SU-DHL-6 (cell line): ENCODE measurements around the gene WDR5B.
"Not testable (repeated sequence)": the region's sequence is repeated elsewhere in the genome, so short reads cannot be mapped to it uniquely, and the experiment has no call there.

ENCODE experiments used
- H2AFZ ChIP-seq: fragments of 200-600 bp; sonication (generic); 2 replicates; pipeline ENCODE4 v1.6.1; 2014; ENCODE audit warnings: low read depth, mild to moderate bottlenecking, moderate library complexity, mixed read lengths, antibody characterized with exemption, low read length; ENCODE audit not compliant: severe bottlenecking
- H3F3A ChIP-seq: fragments of 200-600 bp; shearing (Covaris generic); 2 replicates; pipeline ENCODE4 v1.6.0; 2016; ENCODE audit warnings: antibody characterized with exemption, mild to moderate bottlenecking; ENCODE audit not compliant: insufficient read depth
- H3K27ac ChIP-seq: fragments of 200-600 bp; sonication (generic); 2 replicates; pipeline ENCODE4 v1.5.1; 2016; ENCODE audit warnings: low read depth, mild to moderate bottlenecking, low read length, moderate library complexity, mixed read lengths
- H3K27me3 ChIP-seq: fragments of 200-600 bp; sonication (generic), shearing (Covaris generic); 2 replicates; pipeline ENCODE4 v1.6.0; 2014; ENCODE audit warnings: mild to moderate bottlenecking, low read length
- H3K36me3 ChIP-seq: fragments of 200-600 bp; sonication (generic); 2 replicates; pipeline ENCODE4 v1.6.1; 2014; ENCODE audit warnings: mild to moderate bottlenecking, low read length, mixed read lengths
- H3K4me2 ChIP-seq: fragments of 300-600, 200-600 bp; shearing (Covaris generic), sonication (generic); 2 replicates; pipeline ENCODE4 v1.6.0; 2014; ENCODE audit warnings: low read length, low read depth, mild to moderate bottlenecking; ENCODE audit not compliant: poor library complexity, severe bottlenecking
- H3K4me3 ChIP-seq: fragments of 200-600 bp; sonication (generic); 2 replicates; pipeline ENCODE4 v1.5.1; 2014; ENCODE audit warnings: antibody characterized with exemption, low read length, mild to moderate bottlenecking, mixed read lengths; ENCODE audit not compliant: insufficient read depth, poor library complexity, severe bottlenecking
- H3K79me2 ChIP-seq: fragments of 200-600 bp; sonication (generic); 2 replicates; pipeline ENCODE4 v1.6.1; 2014; ENCODE audit warnings: mild to moderate bottlenecking, low read length, moderate library complexity; ENCODE audit not compliant: insufficient read depth
- H3K9ac ChIP-seq: fragments of 200-600 bp; sonication (generic); 2 replicates; pipeline ENCODE4 v1.7.0; 2014; ENCODE audit warnings: mild to moderate bottlenecking, low read length
- H3K9me2 ChIP-seq: fragments of 200-600 bp; sonication (generic); replicated peaks from 2 replicates; pipeline ENCODE4 v1.6.1; 2014; ENCODE audit warnings: low read length; ENCODE audit not compliant: insufficient read depth
- H3K9me3 ChIP-seq: fragments of 200-600 bp; sonication (generic); 2 replicates; pipeline ENCODE4 v1.6.1; 2014; ENCODE audit warnings: low read length, mixed read lengths; ENCODE audit not compliant: insufficient read depth
- H4K20me1 ChIP-seq: fragments of 200-600 bp; sonication (generic); 2 replicates; pipeline ENCODE4 v1.6.1; 2014; ENCODE audit warnings: low read depth, mild to moderate bottlenecking, antibody characterized with exemption, low read length, moderate library complexity, mixed read lengths
- EZH2phosphoT487 ChIP-seq: fragments of 200-600 bp; sonication (generic), shearing (Covaris generic); conservative IDR thresholded peaks from 2 replicates; pipeline ENCODE4 v1.6.1; 2018; ENCODE audit warnings: mild to moderate bottlenecking, antibody characterized with exemption, low read length, moderate library complexity, mixed read lengths
- TF ChIP-seq, protein P1 (sequence below): fragments of 200-600 bp; sonication (generic); IDR thresholded peaks from one replicate; pipeline ENCODE4 v1.5.1; 2017; ENCODE audit warnings: antibody characterized with exemption, mild to moderate bottlenecking, low read length, moderate library complexity; ENCODE audit not compliant: insufficient read depth, poor library complexity, severe bottlenecking

The WDR5B gene

DNA sequence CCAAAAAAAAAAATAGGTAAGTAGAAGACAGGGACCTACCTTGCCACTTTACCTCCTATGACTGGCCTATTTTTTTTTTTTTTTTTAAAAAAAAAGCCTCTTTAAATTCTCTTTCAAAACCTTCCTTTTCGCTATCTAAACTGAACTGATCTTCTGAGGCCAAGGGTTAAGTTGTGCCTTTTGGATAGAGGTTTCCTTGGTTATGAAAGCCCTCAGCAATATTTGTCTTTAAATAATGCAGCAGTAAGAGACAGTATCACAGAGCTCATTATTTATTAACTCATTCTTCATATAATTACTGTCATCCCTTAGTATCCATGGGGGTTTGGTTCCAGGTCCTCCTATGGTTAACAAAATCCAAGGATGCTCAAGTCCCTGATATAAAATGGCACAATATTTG is 41.8 kb downstream of the WDR5B start:
- no peak overlapping the region for H3K4me3 ChIP-seq
- TF ChIP-seq, protein P1, sequence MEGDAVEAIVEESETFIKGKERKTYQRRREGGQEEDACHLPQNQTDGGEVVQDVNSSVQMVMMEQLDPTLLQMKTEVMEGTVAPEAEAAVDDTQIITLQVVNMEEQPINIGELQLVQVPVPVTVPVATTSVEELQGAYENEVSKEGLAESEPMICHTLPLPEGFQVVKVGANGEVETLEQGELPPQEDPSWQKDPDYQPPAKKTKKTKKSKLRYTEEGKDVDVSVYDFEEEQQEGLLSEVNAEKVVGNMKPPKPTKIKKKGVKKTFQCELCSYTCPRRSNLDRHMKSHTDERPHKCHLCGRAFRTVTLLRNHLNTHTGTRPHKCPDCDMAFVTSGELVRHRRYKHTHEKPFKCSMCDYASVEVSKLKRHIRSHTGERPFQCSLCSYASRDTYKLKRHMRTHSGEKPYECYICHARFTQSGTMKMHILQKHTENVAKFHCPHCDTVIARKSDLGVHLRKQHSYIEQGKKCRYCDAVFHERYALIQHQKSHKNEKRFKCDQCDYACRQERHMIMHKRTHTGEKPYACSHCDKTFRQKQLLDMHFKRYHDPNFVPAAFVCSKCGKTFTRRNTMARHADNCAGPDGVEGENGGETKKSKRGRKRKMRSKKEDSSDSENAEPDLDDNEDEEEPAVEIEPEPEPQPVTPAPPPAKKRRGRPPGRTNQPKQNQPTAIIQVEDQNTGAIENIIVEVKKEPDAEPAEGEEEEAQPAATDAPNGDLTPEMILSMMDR = no peak
- no peak for TF ChIP-seq EZH2phosphoT487
- no peaks in the 10 kb centered on the region for H3K9me2 ChIP-seq
- no peaks in the 10 kb centered on the region for H3K27me3 ChIP-seq
- H3K79me2 ChIP-seq = peaks cover 73% of the 10 kb centered on the region
- no peaks in the 10 kb centered on the region for H3F3A ChIP-seq
- H3K4me2 ChIP-seq = no peak overlapping the region
- no peak overlapping the region for H2AFZ ChIP-seq
- H3K9ac ChIP-seq = no peak overlapping the region
- no peaks in the 10 kb centered on the region for H4K20me1 ChIP-seq
- no peaks in the 10 kb centered on the region for H3K9me3 ChIP-seq
- no peak overlapping the region for H3K27ac ChIP-seq
- H3K36me3 ChIP-seq = peaks cover 10% of the 10 kb centered on the region; the same call in 1 of the 2 replicates

DNA sequence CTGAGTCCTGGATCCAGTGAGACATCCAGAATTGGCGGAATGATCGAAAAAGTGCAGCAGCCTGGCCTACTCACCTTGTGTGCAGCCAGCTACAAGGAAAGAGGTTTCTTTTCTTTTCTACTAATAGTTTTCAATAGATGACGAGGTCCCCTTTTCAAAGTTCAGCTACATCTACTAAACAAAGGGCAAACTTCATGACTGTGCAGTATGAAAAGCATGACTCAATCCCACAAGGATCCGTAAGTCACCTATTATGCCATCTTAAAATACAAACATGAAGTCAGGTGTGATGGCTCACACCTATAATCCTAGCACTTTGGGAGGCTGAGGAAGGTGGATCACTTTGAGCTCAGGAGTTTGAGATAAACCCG is 49.5 kb downstream of the WDR5B start:
- no peak overlapping the region for H2AFZ ChIP-seq
- no peaks in the 10 kb centered on the region for H3K9me3 ChIP-seq
- H4K20me1 ChIP-seq = no peaks in the 10 kb centered on the region
- H3K36me3 ChIP-seq = peaks cover 34% of the 10 kb centered on the region; the same call in 1 of the 2 replicates
- H3K9me2 ChIP-seq = no peaks in the 10 kb centered on the region
- TF ChIP-seq EZH2phosphoT487 = no peak
- TF ChIP-seq, protein P1 = no peak
- H3K79me2 ChIP-seq = 0 out of 2 replicates have a peak, but pooled peaks cover 6% of the 10 kb centered on the region
- no peak overlapping the region for H3K27ac ChIP-seq
- no peak overlapping the region for H3K4me2 ChIP-seq
- H3K4me3 ChIP-seq = no peak overlapping the region
- H3K27me3 ChIP-seq = no peaks in the 10 kb centered on the region
- H3F3A ChIP-seq = 0 out of 2 replicates have a peak, but pooled peaks cover 5% of the 10 kb centered on the region
- no peak overlapping the region for H3K9ac ChIP-seq

DNA sequence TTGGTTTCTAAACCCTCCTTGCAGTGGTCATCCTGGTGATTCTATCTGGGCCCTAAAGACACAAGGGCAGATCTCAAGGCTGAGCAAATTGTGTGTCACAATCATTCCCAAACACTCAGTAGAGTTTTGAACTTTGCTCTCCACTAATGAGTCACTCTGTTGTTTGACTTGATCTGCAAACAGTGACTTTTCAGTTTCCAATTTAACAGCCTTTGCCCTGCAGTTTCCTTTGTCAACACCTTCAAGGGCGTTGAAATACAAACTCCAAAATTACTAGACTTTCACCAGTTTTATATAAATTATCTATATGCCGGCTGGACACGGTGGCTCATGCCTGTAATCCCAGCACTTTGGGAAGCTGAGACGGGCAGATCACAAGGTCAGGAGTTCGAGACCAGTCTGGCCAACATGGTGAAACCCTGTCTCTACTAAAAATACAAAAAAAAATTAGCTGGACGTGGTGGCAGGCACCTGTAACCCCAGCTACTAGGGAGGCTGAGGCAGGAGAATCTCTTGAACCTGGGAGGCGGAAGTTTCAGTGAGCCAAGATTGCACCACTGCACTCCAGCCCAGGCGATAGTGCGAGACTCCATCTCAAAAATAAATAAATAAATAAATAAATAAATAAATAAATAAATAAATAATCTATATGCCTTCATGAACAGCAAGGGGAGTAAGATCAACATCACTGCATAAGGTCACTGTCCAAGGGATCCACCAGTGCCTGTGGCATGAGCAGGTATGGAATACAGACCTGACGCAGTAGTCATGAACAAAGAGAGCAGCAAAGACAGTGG is 50.1 kb downstream of the WDR5B start:
- not testable (repeated sequence) for H3K9me3 ChIP-seq, H2AFZ ChIP-seq, H4K20me1 ChIP-seq, H3K9me2 ChIP-seq, H3K4me3 ChIP-seq, H3K9ac ChIP-seq, H3K79me2 ChIP-seq, H3K27me3 ChIP-seq, H3F3A ChIP-seq, H3K4me2 ChIP-seq, H3K27ac ChIP-seq
- H3K36me3 ChIP-seq = peaks cover 30% of the 10 kb centered on the region; the same call in 1 of the 2 replicates

DNA sequence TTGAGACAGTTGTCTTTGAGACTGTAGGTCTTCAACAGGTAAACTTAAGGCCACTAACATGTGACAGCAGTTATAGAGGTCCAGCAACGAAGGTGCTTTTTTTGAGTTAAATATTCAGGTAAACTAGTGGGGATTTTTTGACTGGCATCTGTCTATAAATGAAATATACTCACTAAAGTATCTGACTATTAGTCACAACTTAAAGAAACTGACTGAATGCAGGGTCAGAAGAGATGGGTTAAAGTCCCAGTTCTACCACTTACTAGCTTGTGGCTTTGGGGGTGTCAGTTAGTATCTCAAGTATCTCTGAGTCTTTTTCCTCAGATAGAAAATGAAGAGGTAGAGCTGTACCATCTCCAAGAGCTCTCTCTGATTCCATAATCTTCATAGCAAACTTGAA is 50.8 kb downstream of the WDR5B start:
- Histone ChIP-seq H3K9me2 (no peaks in the 10 kb centered on the region), H2AFZ (no peak overlapping the region), H3K4me2 (no peak overlapping the region), H3F3A (0 out of 2 replicates have a peak, but pooled peaks cover 5% of the 10 kb centered on the region), H3K9ac (no peak overlapping the region), H4K20me1 (no peaks in the 10 kb centered on the region), H3K36me3 (peaks cover 32% of the 10 kb centered on the region; the same call in 1 of the 2 replicates), H3K4me3 (no peak overlapping the region), H3K27ac (no peak overlapping the region), H3K27me3 (no peaks in the 10 kb centered on the region), H3K79me2 (no peaks in the 10 kb centered on the region), H3K9me3 (no peaks in the 10 kb centered on the region)
- TF ChIP-seq, protein P1 = no peak
- no peak for TF ChIP-seq EZH2phosphoT487
